ENCODE results near the gene TENM4. TPM values are rescaled to one million over a fixed set of nuclear protein-coding genes. Genes with fewer than 3 reads are reported as not detected.

TENM4 gene
- total and polyA plus RNA-seq, 2 of the 8 experiments (the other 6 are each of a cell fraction or from before 2014, with no cell fraction given) = 3.5 to 7.2 TPM

DNA sequence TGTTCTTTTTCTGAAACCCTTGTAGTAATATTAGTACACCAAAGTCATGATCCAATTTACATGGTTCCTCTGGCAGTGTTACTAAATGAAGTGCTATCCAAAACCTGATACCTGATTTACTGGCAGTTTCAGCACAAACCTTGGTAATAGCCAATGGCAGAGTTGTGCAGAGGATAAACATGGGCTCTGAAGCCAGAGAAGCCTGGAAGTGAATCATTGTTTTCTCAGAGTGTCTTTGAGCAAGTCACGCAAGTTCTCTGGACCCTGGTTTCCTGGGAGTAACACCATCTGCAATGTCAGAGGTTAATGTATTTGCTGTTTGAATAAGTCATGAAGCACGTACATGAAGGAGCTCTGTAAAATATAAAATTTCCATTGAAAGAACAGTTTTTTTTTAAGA, 643.9 kb downstream of the TENM4 start:
- Histone ChIP-seq H3K27ac (ENCODE audit: low read depth, low read length) (no peak overlapping the region), H3K9ac (replicated peaks in 1 of 4; ENCODE audit: extremely low read depth in 1 of 4, low read depth in 3 of 4, low read length in 3 of 4) (no peak overlapping the region), H4K8ac (ENCODE audit: extremely low read depth, insufficient read depth, low read length) (no peak overlapping the region), H2BK15ac (ENCODE audit: low read length) (no peak overlapping the region), H3K9me3 (ENCODE audit: insufficient read depth in 2 of 2, low read depth in 1 of 2, low read length in 1 of 2) (no peaks in the 10 kb centered on the region), H3K23ac (ENCODE audit: insufficient read length) (no peak overlapping the region), H3K4ac (replicated peaks; ENCODE audit: insufficient read length, low read depth, low read length) (no peak overlapping the region), H2BK12ac (ENCODE audit: low read depth, low read length) (no peak overlapping the region), H2AFZ (ENCODE audit: low read length) (no peak overlapping the region), H3K4me2 (ENCODE audit: insufficient read depth in 1 of 2, low read depth in 2 of 2, low read length in 2 of 2) (no peak overlapping the region), H3K27me3 (replicated peaks in 1 of 4; ENCODE audit: control insufficient read depth in 3 of 4, extremely low read depth in 1 of 4, insufficient read depth in 3 of 4, low read length in 3 of 4) (no peaks in the 10 kb centered on the region), H4K91ac (replicated peaks; ENCODE audit: insufficient read length, low read length) (no peak overlapping the region), H2BK20ac (ENCODE audit: low read length) (no peak overlapping the region), H2AK5ac (ENCODE audit: low read depth, low read length) (no peak overlapping the region), H2BK120ac (replicated peaks; ENCODE audit: low read depth, low read length) (no peak overlapping the region), H3K36me3 (ENCODE audit: control insufficient read depth in 2 of 4, insufficient read depth in 4 of 4, low read length in 3 of 4) (no peaks in the 10 kb centered on the region), H3K79me2 (ENCODE audit: control insufficient read depth in 1 of 2, insufficient read depth in 2 of 2, low read length in 2 of 2) (no peaks in the 10 kb centered on the region), H3K18ac (ENCODE audit: extremely low read depth, low read length) (no peak overlapping the region), H2BK5ac (ENCODE audit: low read depth, low read length) (no peak overlapping the region), H3K79me1 (ENCODE audit: low read depth, low read length) (no peaks in the 10 kb centered on the region), H3K14ac (ENCODE audit: insufficient read length) (no peak overlapping the region), H3K56ac (replicated peaks; ENCODE audit: insufficient read length, low read depth, low read length) (no peak overlapping the region), H3K23me2 (ENCODE audit: low read depth, low read length) (no peaks in the 10 kb centered on the region), H3K4me1 (replicated peaks in 1 of 4; ENCODE audit: control insufficient read depth in 3 of 4, insufficient read depth in 4 of 4, low read length in 3 of 4) (peaks cover 0 to 13% (median 9%) of the 10 kb centered on the region in 4 experiments; a peak in 5 of 7 replicates), H4K5ac (ENCODE audit: insufficient read length, low read depth, low read length) (no peak overlapping the region), H3K4me3 (ENCODE audit: extremely low read depth in 1 of 4, insufficient read depth in 2 of 4, low read depth in 3 of 4, low read length in 4 of 4) (no peak overlapping the region), H4K20me1 (replicated peaks in 1 of 2; ENCODE audit: control insufficient read depth in 1 of 2, insufficient read depth in 2 of 2, low read length in 2 of 2) (no peaks in the 10 kb centered on the region)
- TF ChIP-seq EP300 (IDR thresholded peaks at IDR 0.05; ENCODE audit: borderline replicate concordance in 1 of 2, low read depth in 2 of 2, low read length in 2 of 2) (no peak), YY1 (IDR thresholded peaks at IDR 0.05; ENCODE audit: low read depth, low read length) (no peak), JUND (IDR thresholded peaks at IDR 0.05; ENCODE audit: low read length) (no peak), EZH2 (IDR thresholded peaks at IDR 0.05; ENCODE audit: low read depth, low read length, severe bottlenecking) (no peak), BRCA1 (IDR thresholded peaks at IDR 0.05; ENCODE audit: low read depth, low read length) (no peak), SUZ12 (IDR thresholded peaks at IDR 0.05; ENCODE audit: low read length) (no peak), CHD2 (IDR thresholded peaks at IDR 0.05; ENCODE audit: low read length) (no peak), SIRT6 (IDR thresholded peaks at IDR 0.05; ENCODE audit: low read length) (no peak), RXRA (IDR thresholded peaks at IDR 0.05; ENCODE audit: insufficient read depth, low read depth, low read length) (no peak)
- TF ChIP-seq, protein P1, sequence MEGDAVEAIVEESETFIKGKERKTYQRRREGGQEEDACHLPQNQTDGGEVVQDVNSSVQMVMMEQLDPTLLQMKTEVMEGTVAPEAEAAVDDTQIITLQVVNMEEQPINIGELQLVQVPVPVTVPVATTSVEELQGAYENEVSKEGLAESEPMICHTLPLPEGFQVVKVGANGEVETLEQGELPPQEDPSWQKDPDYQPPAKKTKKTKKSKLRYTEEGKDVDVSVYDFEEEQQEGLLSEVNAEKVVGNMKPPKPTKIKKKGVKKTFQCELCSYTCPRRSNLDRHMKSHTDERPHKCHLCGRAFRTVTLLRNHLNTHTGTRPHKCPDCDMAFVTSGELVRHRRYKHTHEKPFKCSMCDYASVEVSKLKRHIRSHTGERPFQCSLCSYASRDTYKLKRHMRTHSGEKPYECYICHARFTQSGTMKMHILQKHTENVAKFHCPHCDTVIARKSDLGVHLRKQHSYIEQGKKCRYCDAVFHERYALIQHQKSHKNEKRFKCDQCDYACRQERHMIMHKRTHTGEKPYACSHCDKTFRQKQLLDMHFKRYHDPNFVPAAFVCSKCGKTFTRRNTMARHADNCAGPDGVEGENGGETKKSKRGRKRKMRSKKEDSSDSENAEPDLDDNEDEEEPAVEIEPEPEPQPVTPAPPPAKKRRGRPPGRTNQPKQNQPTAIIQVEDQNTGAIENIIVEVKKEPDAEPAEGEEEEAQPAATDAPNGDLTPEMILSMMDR (IDR thresholded peaks at IDR 0.05; ENCODE audit: control extremely low read depth in 1 of 3, insufficient read depth in 1 of 3, low read depth in 1 of 3, low read length in 3 of 3) = no peak
- ChIA-PET CTCF (ENCODE audit: partially characterized antibody) (interaction anchor here (1.0 to 10.3 kb wide), 20 partner anchors 13 to 301 kb away, joined by 3 to 187 read pairs (median 5); no protein-coding TSS in a partner anchor), POLR2A (ENCODE audit: partially characterized antibody) (no interaction called here)
- 91% methylated on average over 2 of the region's 2 CpGs; no CpG with 5 or more reads in 1 of the 2 experiments for WGBS, 2 experiments (ENCODE audit: extremely low coverage in 1 of 2, insufficient coverage in 1 of 2, insufficient read length in 1 of 2, insufficient replicate concordance in 2 of 2, low coverage in 1 of 2, low lambda C conversion rate in 2 of 2, missing lambda C conversion rate in 1 of 2)
- no peak for FAIRE-seq
- DNase-seq (ENCODE audit: low read depth in 1 of 2, low spot score in 2 of 2) = no peak
